WERI-Rb-1 (cell line): ENCODE data around the gene GNA15.

ENCODE experiments used
- DNase-seq: peaks from one replicate; pipeline ENCODE4 v3.0.0-alpha.2; 2020
- H3K27ac ChIP-seq: fragments of 250-450 bp; sonication (Bioruptor Pico); 2 replicates; pipeline ENCODE4 v1.5.1; 2020; ENCODE audit warnings: mild to moderate bottlenecking, moderate library complexity
- H3K27me3 ChIP-seq: fragments of 250-450 bp; sonication (Bioruptor Pico); 2 replicates; pipeline ENCODE4 v1.5.1; 2021; ENCODE audit warnings: mild to moderate bottlenecking, low read depth, moderate library complexity; ENCODE audit not compliant: insufficient read depth, severe bottlenecking
- H3K36me3 ChIP-seq: fragments of 250-450 bp; sonication (Bioruptor Pico); 2 replicates; pipeline ENCODE4 v1.5.1; 2020; ENCODE audit warnings: mild to moderate bottlenecking, moderate library complexity
- H3K4me3 ChIP-seq: 2 replicates; pipeline ENCODE4 v1.5.1; 2011; ENCODE audit warnings: low read depth, mild to moderate bottlenecking, control low read depth, low read length
- H3K9me3 ChIP-seq: fragments of 250-450 bp; sonication (Bioruptor Pico); 2 replicates; pipeline ENCODE4 v1.5.1; 2021; ENCODE audit warnings: mild to moderate bottlenecking, moderate library complexity; ENCODE audit not compliant: severe bottlenecking
- TF ChIP-seq, protein P1 (sequence below): IDR thresholded peaks from 2 replicates; pipeline ENCODE4 v1.5.1; 2011; ENCODE audit warnings: low read depth, mild to moderate bottlenecking, control low read depth, inconsistent platforms, low read length

The GNA15 gene

DNA sequence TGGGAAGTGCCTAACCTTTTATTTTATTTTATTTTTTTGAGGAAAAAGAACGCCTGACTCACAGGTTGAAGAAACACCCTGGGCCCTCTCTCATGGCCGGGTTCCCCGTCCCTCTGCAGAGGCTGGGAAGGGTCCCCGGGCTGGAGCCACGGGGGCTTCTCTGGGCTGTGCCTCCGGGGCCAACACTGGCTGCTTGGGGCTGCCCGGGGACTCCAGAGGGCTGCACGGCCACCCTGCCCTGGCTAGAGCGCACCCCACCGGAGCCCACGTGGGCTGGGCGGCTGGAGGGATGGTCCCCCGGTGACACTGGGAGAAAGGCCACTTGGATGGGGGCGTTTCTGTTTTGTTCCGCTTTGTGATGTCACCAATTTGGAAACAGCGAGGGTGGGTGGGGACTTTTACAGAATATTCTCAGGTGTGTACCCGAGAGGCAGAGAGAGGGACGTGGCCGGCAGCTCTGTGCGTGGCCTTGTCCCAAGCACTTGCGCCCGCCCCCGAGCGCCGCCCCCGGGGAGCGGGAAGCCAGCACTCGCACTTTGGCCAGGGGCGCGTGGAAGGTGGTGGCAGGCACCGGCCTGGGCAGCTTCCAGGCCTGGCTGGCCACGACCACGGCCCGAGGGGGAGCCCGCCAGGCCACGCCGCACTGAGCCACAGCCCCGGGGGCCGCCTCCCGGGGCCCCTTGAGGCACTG lies 13.9 kb upstream of the GNA15 start:
- Histone ChIP-seq H3K27ac (no peak overlapping the region), H3K27me3 (no peaks in the 10 kb centered on the region), H3K9me3 (no peaks in the 10 kb centered on the region), H3K36me3 (peaks cover 21% of the 10 kb centered on the region), H3K4me3 (no peak overlapping the region)
- TF ChIP-seq, protein P1, sequence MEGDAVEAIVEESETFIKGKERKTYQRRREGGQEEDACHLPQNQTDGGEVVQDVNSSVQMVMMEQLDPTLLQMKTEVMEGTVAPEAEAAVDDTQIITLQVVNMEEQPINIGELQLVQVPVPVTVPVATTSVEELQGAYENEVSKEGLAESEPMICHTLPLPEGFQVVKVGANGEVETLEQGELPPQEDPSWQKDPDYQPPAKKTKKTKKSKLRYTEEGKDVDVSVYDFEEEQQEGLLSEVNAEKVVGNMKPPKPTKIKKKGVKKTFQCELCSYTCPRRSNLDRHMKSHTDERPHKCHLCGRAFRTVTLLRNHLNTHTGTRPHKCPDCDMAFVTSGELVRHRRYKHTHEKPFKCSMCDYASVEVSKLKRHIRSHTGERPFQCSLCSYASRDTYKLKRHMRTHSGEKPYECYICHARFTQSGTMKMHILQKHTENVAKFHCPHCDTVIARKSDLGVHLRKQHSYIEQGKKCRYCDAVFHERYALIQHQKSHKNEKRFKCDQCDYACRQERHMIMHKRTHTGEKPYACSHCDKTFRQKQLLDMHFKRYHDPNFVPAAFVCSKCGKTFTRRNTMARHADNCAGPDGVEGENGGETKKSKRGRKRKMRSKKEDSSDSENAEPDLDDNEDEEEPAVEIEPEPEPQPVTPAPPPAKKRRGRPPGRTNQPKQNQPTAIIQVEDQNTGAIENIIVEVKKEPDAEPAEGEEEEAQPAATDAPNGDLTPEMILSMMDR, result no peak
- no peak for DNase-seq

DNA sequence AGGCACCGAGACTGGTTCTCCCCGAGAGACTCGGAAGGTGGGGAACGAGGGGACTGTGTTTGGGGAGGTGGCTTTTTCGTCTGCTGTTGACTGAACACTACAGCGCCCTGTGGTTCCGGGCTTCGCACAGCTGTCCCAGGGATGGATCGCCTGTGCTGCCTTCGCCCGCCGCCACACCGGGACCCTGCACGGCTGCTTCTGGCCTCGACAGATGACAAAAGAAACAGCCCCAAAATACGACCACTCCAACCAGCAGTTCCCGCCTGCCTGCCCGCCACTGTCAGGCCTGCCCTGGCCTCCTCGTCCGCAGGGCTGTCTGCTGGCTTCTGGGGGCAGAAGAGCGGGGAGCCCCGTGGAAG lies 13.3 kb upstream of the GNA15 start:
- H3K36me3 ChIP-seq, result peaks cover 21% of the 10 kb centered on the region

DNA sequence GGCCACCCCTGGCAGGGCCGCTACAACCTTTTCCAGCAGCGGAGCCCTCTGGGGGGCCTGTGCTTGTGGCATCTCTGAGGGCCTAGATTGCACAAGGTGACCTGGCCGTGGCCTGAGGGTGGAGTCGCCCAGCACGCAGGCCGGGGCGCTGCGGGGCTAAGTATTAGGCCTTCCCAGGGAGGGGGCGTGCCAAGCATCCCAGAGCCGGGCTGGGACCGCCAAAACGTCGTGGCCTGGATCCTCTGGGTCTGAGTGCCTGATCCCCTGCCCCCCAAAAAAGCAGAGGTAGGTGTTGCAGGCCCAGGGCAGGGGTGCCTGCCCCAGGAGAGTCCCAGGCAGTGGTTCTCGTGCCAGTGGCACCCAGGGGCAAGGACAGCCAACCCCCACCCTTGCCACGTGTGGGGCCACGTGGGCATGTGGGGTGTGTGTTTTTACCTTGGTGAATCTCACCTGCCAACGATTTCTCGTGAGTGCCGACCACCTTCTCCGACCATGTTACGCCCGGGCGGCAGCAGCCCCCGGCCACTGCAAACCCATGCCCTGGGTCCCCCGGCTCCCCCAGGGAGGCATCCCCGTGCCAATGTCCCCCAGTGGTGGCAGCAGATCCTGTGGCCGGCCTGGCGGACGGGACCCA lies 12.6 kb upstream of the GNA15 start:
- H3K27ac ChIP-seq, result no peak overlapping the region

More for the DNA sequence above, 13.3 kb upstream of the GNA15 start:
- no peak overlapping the region for H3K4me3 ChIP-seq
- no peak for DNase-seq
- TF ChIP-seq, protein P1, result no peak
- H3K27me3 ChIP-seq, result no peaks in the 10 kb centered on the region
- no peaks in the 10 kb centered on the region for H3K9me3 ChIP-seq
- H3K27ac ChIP-seq, result no peak overlapping the region

DNA sequence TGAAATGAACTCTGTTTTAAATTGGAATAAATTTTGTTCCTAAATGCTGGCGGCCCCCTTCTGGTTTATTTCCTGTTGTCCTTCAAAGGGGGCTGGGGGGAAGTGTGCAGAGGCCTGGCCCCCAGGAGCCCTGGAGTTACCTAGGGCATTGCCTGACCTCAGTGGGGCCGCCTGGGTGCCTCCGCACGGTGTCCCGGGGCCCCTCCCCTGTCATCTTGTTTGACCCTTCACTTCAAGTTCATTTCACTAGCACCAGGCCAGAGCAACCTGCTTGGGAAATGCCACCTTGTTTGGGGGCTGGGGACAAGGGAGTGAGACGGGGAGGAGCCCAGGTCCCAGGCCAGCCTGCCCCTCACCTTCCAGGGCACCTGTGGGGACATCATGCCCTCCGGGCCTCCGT lies 11.9 kb upstream of the GNA15 start:
- no peak overlapping the region for H3K4me3 ChIP-seq
- TF ChIP-seq, protein P1, result no peak
- DNase-seq, result no peak
- H3K36me3 ChIP-seq, result peaks cover 14% of the 10 kb centered on the region
- no peaks in the 10 kb centered on the region for H3K9me3 ChIP-seq
- H3K27me3 ChIP-seq, result no peaks in the 10 kb centered on the region
- no peak overlapping the region for H3K27ac ChIP-seq

More for the DNA sequence above, 12.6 kb upstream of the GNA15 start:
- TF ChIP-seq, protein P1, result no peak
- peaks cover 21% of the 10 kb centered on the region for H3K36me3 ChIP-seq
- DNase-seq, result no peak
- H3K27me3 ChIP-seq, result no peaks in the 10 kb centered on the region
- H3K4me3 ChIP-seq, result no peak overlapping the region
- no peaks in the 10 kb centered on the region for H3K9me3 ChIP-seq

DNA sequence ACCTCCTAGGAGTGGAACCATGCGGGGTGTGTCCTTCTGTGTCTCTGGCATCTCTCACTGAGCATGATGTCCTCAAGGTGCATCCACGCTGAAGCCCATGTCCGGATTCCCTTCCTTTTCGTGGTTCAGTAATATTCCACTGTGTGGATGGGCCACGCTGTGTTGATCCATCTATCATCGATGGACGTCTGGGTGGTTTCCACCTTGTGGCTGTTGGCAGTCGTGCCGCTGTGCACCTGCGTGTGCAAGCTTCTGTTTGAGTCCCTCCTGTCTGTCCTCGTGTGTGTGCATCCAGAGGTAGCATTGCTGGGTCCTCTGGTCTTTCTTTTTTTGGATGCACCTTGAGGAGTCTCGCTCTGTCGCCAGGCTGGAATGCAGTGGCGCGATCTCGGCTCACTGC lies 11.2 kb upstream of the GNA15 start:
- TF ChIP-seq, protein P1, result no peak
- Histone ChIP-seq H3K36me3 (peaks cover 12% of the 10 kb centered on the region), H3K27me3 (no peaks in the 10 kb centered on the region), H3K9me3 (no peaks in the 10 kb centered on the region), H3K27ac (no peak overlapping the region), H3K4me3 (no peak overlapping the region)
- DNase-seq, result no peak
